Heart right ventricle (tissue), 16 donors: ENCODE results near the gene GBE1. TPM values are rescaled to one million over a fixed set of nuclear protein-coding genes. Genes with fewer than 3 reads are reported as not detected.

Experiments used
- ATAC-seq, 8 donors: fragments of 200-7000 bp; cut with Tn5 transposase; one replicate each; pipeline ENCODE4 v1.9.1; 2020; ENCODE audit warnings: mild to moderate bottlenecking in 8 of 8, moderate library complexity in 8 of 8, moderate number of reproducible peaks in 1 of 8
- DNase-seq, 2 donors: peaks; one replicate each; pipeline ENCODE4 v3.0.0-alpha.2; 2020
- H3K27ac ChIP-seq, 10 donors: fragments of 200-600 bp; sonication (generic) in 2 of 10; one replicate each; pipeline versions ENCODE4 v1.5.0 to v1.8.0; 2020 to 2022; ENCODE audit warnings: mild to moderate bottlenecking in 3 of 10
- H3K27me3 ChIP-seq, 7 donors: fragments of 200-600 bp; one replicate each; pipeline ENCODE4 v1.8.0; 2021 to 2022; ENCODE audit warnings: mild to moderate bottlenecking in 2 of 7
- H3K36me3 ChIP-seq, 9 donors: fragments of 200-600 bp; sonication (generic) in 1 of 9; one replicate each; pipeline versions ENCODE4 v1.5.0 to v1.8.0; 2020 to 2022; ENCODE audit warnings: mild to moderate bottlenecking in 2 of 9
- H3K4me1 ChIP-seq, 9 donors: fragments of 200-600 bp; sonication (generic) in 1 of 9; one replicate each; pipeline versions ENCODE4 v1.5.0 to v1.8.0; 2020 to 2022; ENCODE audit warnings: mild to moderate bottlenecking in 4 of 9
- H3K4me3 ChIP-seq, 10 donors: fragments of 200-600 bp; sonication (generic) in 2 of 10; one replicate each; pipeline versions ENCODE4 v1.5.0 to v1.8.0; 2020 to 2022; ENCODE audit warnings: mild to moderate bottlenecking in 7 of 10, moderate library complexity in 2 of 10
- H3K9me3 ChIP-seq, 11 donors: fragments of 200-600 bp in 10 of 11; sonication (generic) in 2 of 11; one replicate each; pipeline versions ENCODE4 v1.5.0 to v1.8.0; 2013 to 2022; ENCODE audit warnings: mild to moderate bottlenecking in 2 of 11, control low read depth in 1 of 11, moderate library complexity in 1 of 11
- CTCF ChIP-seq, 9 donors: fragments of 200-600 bp; sonication (generic) in 2 of 9; IDR thresholded peaks; one replicate each; pipeline versions ENCODE4 v1.5.0 to v1.8.0; 2021 to 2022; ENCODE audit warnings: antibody characterized with exemption in 9 of 9, mild to moderate bottlenecking in 5 of 9, moderate library complexity in 1 of 9
- WGBS, 2 donors: extraction: QIAGEN DNeasy Blood & Tissue Kit; methylation state at CpG; one replicate each; pipeline ENCODE4 v1.1.7; 2013; ENCODE audit warnings: inconsistent platforms in 1 of 2; 5-methylcytosine and 5-hydroxymethylcytosine counted together
- intact Hi-C, 10 donors: fragments of 100-400 bp; cut with DNase I; formaldehyde crosslinking; loops; one replicate each; pipeline versions ENCODE4 v1.11.1 to v1.14.2; 2022
- polyA plus RNA-seq, 2 donors: library from polyadenylated mRNA; stranded (reverse); fragments of 200-250 nt; gene quantifications; one replicate each; pipeline ENCODE4 v1.2.3, GENCODE V29; 2013
- total RNA-seq, 10 donors: library from RNA; stranded (reverse); fragmentation: NEBNext Ultra II Directional in 3 of 10; extraction: Animal tissue kit (Norgen Biotek cat#: 25700) in 3 of 10; gene quantifications; one replicate each; pipeline versions ENCODE4 v1.2.1 to v1.2.4, GENCODE V29; 2021 to 2023
- donor health status: Arrhythmogenic right ventricular cardiomyopathy.
- donor health status: ischemic (EF 13 %, LVEDD 7.1; RV severe dilation, severe dysfunction).
- donor health status: healthy with polysubstance abuse.
- donor health status: DM: no; HTN: yes; CAD: no.
- donor health status: DM: no; HTN: no; CAD: no.
- donor health status: ischemic (EF 25% LVEDD 6.9; RV normal size, moderate dysfunction).
- donor health status: ischemic (EF 25% LVEDD 5.7; RV mildly dilated, moderate dysfunction).
- donor health status: healthy.
- donor health status: DM: yes; HTN: yes; CAD: no.
- donor health status: Ischemic cardiomyopathy.
- donor health status: ischemic (EF 35%, LVEDD 5.7; RV mildly dilated, moderate dysfunction).
- donor health status: nonischemic (EF 11% LVEDD 7.7; RV severe dilation, severe dysfunction).
- donor health status: DM: yes; HTN: yes; CAD: no.
- donor health status: PGD.
- donor health status: ischemic (EF 29% LVEDD 5.4; RV normal size, mild dysfunction).
- donor health status: nonischemic (EF 23%, LVEDD 6.1; RV moderate dilation, normal function).

The GBE1 gene
- total and polyA plus RNA-seq, 12 donors, result 24.8 to 153 (median 98.8) TPM

GRCh38 chr3:81531263-81531662 lies 230.2 kb downstream of the GBE1 start:
- Histone ChIP-seq H3K4me3 (no peak overlapping the region), H3K36me3 (peaks cover 0 to 84% (median 45%) of the 10 kb centered on the region in 9 donors), H3K27me3 (no peaks in the 10 kb centered on the region), H3K9me3 (peaks cover 0 to 25% (median 0%) of the 10 kb centered on the region in 11 donors), H3K27ac (no peak overlapping the region), H3K4me1 (no peaks in the 10 kb centered on the region)
- TF ChIP-seq CTCF (IDR thresholded peaks at IDR 0.05), result no peak
- no peak for ATAC-seq
- 83 to 90% methylated on average over 2 of the region's 2 CpGs for WGBS, 2 donors
- DNase-seq, result no peak
- intact Hi-C loops, result no loop called here

- intact Hi-C loops, result no loop called here
- peak in 3 of 8 donors; percentile 15 to 24 (median 17) for ATAC-seq
- no peaks in the 10 kb centered on the region for H3K27me3 ChIP-seq
Measured at GRCh38 chr3:81530180-81530939, 231.1 kb downstream of the GBE1 start.

GRCh38 chr3:81521855-81522254 lies 239.6 kb downstream of the GBE1 start:
- Histone ChIP-seq H3K27me3 (no peaks in the 10 kb centered on the region), H3K4me3 (no peak overlapping the region), H3K4me1 (no peaks in the 10 kb centered on the region), H3K36me3 (peaks cover 0 to 12% (median 0%) of the 10 kb centered on the region in 9 donors), H3K9me3 (peaks cover 0 to 9% (median 0%) of the 10 kb centered on the region in 11 donors), H3K27ac (no peak overlapping the region)
- no peak for DNase-seq
- no peak for TF ChIP-seq CTCF (IDR thresholded peaks at IDR 0.05)
- peak in 2 of 8 donors; percentile 35 to 37 for ATAC-seq
- intact Hi-C loops, result no loop called here
- WGBS, 2 donors, result 46 to 48% methylated on average over 2 of the region's 2 CpGs

More at GRCh38 chr3:81530180-81530939, 231.1 kb downstream of the GBE1 start:
- Histone ChIP-seq H3K27ac (no peak overlapping the region), H3K9me3 (peaks cover 0 to 25% (median 0%) of the 10 kb centered on the region in 11 donors), H3K4me3 (no peak overlapping the region), H3K36me3 (peaks cover 0 to 82% (median 45%) of the 10 kb centered on the region in 9 donors), H3K4me1 (no peaks in the 10 kb centered on the region)
- no peak for DNase-seq
- TF ChIP-seq CTCF (IDR thresholded peaks at IDR 0.05), result no peak
- 89 to 92% methylated on average over 4 of the region's 4 CpGs for WGBS, 2 donors

- intact Hi-C loops, result no loop called here
- Histone ChIP-seq H3K9me3 (no peaks in the 10 kb centered on the region), H3K4me3 (no peak overlapping the region), H3K4me1 (no peaks in the 10 kb centered on the region), H3K27ac (no peak overlapping the region), H3K27me3 (no peaks in the 10 kb centered on the region), H3K36me3 (peaks cover 0 to 28% (median 0%) of the 10 kb centered on the region in 9 donors)
- TF ChIP-seq CTCF (IDR thresholded peaks at IDR 0.05), result no peak
- no peak for DNase-seq
- ATAC-seq, result no peak
Measured at GRCh38 chr3:81518945-81519344, 242.5 kb downstream of the GBE1 start.
